ENCODE results near the gene PCMT1. TPM values are rescaled to one million over a fixed set of nuclear protein-coding genes. Genes with fewer than 3 reads are reported as not detected.

Gene PCMT1
- total RNA-seq, 1 experiment from 2014 or later = 115 TPM

GRCh38 chr6:149809798-149810197 lies 60.3 kb downstream of the PCMT1 start:
- ChIA-PET CTCF (no interaction called here), POLR2A (ENCODE audit: low non-redundant PET) (no interaction called here)

DNA sequence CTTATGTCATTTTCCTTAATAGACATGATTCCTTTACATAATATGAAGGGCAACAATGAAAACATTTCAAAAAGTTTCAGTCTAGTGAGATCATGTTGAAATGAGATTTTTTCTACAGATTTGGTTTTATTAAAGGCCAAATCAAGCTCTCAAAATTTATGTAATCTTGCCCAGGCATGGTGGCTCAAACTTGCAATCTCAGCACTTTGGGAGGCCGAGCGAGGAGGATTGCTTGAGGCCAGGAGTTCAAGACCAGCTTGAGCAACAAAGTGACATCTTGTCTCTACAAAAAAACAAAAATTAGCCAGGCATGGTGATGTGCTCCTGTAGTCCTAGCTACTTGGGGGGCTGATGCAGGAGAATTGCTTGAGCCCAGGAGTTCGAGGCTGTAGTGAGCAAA lies 63.8 kb downstream of the PCMT1 start:
- ChIA-PET POLR2A (ENCODE audit: low non-redundant PET) (no interaction called here), CTCF (no interaction called here)
- BruUV-seq (replicated peaks) = no TSS peak

More at GRCh38 chr6:149809798-149810197, 60.3 kb downstream of the PCMT1 start:
- Histone ChIP-seq H3K4me3 (ENCODE audit: low read depth, low read length, poor library complexity, severe bottlenecking) (no peak overlapping the region), H3K27ac (ENCODE audit: low read depth, low read length, poor library complexity, severe bottlenecking) (no peak overlapping the region), H3K9me3 (ENCODE audit: low read depth, low read length, poor library complexity, severe bottlenecking) (no peaks in the 10 kb centered on the region), H3K36me3 (ENCODE audit: insufficient read depth, low read length, poor library complexity, severe bottlenecking) (no peaks in the 10 kb centered on the region), H3K4me1 (ENCODE audit: insufficient read depth, low read length, poor library complexity, severe bottlenecking) (no peaks in the 10 kb centered on the region), H3K27me3 (replicated peaks; ENCODE audit: insufficient read depth, low read depth, low read length, poor library complexity) (no peaks in the 10 kb centered on the region)
- no peak for DNase-seq (ENCODE audit: low spot score)
- BruUV-seq (replicated peaks) = no TSS peak
- intact Hi-C loops (cut with micrococcal nuclease; ENCODE audit: unreplicated experiment) = no loop called here
- TF ChIP-seq, protein P1, sequence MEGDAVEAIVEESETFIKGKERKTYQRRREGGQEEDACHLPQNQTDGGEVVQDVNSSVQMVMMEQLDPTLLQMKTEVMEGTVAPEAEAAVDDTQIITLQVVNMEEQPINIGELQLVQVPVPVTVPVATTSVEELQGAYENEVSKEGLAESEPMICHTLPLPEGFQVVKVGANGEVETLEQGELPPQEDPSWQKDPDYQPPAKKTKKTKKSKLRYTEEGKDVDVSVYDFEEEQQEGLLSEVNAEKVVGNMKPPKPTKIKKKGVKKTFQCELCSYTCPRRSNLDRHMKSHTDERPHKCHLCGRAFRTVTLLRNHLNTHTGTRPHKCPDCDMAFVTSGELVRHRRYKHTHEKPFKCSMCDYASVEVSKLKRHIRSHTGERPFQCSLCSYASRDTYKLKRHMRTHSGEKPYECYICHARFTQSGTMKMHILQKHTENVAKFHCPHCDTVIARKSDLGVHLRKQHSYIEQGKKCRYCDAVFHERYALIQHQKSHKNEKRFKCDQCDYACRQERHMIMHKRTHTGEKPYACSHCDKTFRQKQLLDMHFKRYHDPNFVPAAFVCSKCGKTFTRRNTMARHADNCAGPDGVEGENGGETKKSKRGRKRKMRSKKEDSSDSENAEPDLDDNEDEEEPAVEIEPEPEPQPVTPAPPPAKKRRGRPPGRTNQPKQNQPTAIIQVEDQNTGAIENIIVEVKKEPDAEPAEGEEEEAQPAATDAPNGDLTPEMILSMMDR (conservative IDR thresholded peaks at IDR 0.05; ENCODE audit: low read depth, low read length) = no peak
- TF ChIP-seq EZH2 (IDR thresholded peaks at IDR 0.05; ENCODE audit: borderline replicate concordance, low read depth, low read length, poor library complexity, severe bottlenecking) = no peak

GRCh38 chr6:149815788-149816187 lies 66.2 kb downstream of the PCMT1 start:
- DNase-seq (ENCODE audit: low spot score) = no peak
- intact Hi-C loops (cut with micrococcal nuclease; ENCODE audit: unreplicated experiment) = no loop called here
- no peak for TF ChIP-seq EZH2 (IDR thresholded peaks at IDR 0.05; ENCODE audit: borderline replicate concordance, low read depth, low read length, poor library complexity, severe bottlenecking)
- no peak overlapping the region for H3K4me3 ChIP-seq (ENCODE audit: low read depth, low read length, poor library complexity, severe bottlenecking)
- H3K27ac ChIP-seq (ENCODE audit: low read depth, low read length, poor library complexity, severe bottlenecking) = no peak overlapping the region
- no peaks in the 10 kb centered on the region for H3K27me3 ChIP-seq (replicated peaks; ENCODE audit: insufficient read depth, low read depth, low read length, poor library complexity)
- no peaks in the 10 kb centered on the region for H3K36me3 ChIP-seq (ENCODE audit: insufficient read depth, low read length, poor library complexity, severe bottlenecking)
- no peaks in the 10 kb centered on the region for H3K4me1 ChIP-seq (ENCODE audit: insufficient read depth, low read length, poor library complexity, severe bottlenecking)
- POLR2A ChIA-PET (ENCODE audit: low non-redundant PET) = no interaction called here
- BruUV-seq (replicated peaks) = no TSS peak
- CTCF ChIA-PET = no interaction called here
- H3K9me3 ChIP-seq (ENCODE audit: low read depth, low read length, poor library complexity, severe bottlenecking) = no peaks in the 10 kb centered on the region

More for the DNA sequence above, 63.8 kb downstream of the PCMT1 start:
- intact Hi-C loops (cut with micrococcal nuclease; ENCODE audit: unreplicated experiment) = no loop called here
- TF ChIP-seq, protein P1 (conservative IDR thresholded peaks at IDR 0.05; ENCODE audit: low read depth, low read length) = no peak
- TF ChIP-seq EZH2 (IDR thresholded peaks at IDR 0.05; ENCODE audit: borderline replicate concordance, low read depth, low read length, poor library complexity, severe bottlenecking) = no peak
- Histone ChIP-seq H3K4me1 (ENCODE audit: insufficient read depth, low read length, poor library complexity, severe bottlenecking) (no peaks in the 10 kb centered on the region), H3K27me3 (replicated peaks; ENCODE audit: insufficient read depth, low read depth, low read length, poor library complexity) (no peaks in the 10 kb centered on the region), H3K36me3 (ENCODE audit: insufficient read depth, low read length, poor library complexity, severe bottlenecking) (no peaks in the 10 kb centered on the region), H3K4me3 (ENCODE audit: low read depth, low read length, poor library complexity, severe bottlenecking) (no peak overlapping the region), H3K9me3 (ENCODE audit: low read depth, low read length, poor library complexity, severe bottlenecking) (no peaks in the 10 kb centered on the region), H3K27ac (ENCODE audit: low read depth, low read length, poor library complexity, severe bottlenecking) (no peak overlapping the region)
- DNase-seq (ENCODE audit: low spot score) = no peak

GRCh38 chr6:149820506-149820905 lies 71.0 kb downstream of the PCMT1 start:
- no TSS peak for BruUV-seq (replicated peaks)
- intact Hi-C loops (cut with micrococcal nuclease; ENCODE audit: unreplicated experiment) = no loop called here
- Histone ChIP-seq H3K4me3 (ENCODE audit: low read depth, low read length, poor library complexity, severe bottlenecking) (no peak overlapping the region), H3K4me1 (ENCODE audit: insufficient read depth, low read length, poor library complexity, severe bottlenecking) (no peaks in the 10 kb centered on the region), H3K9me3 (ENCODE audit: low read depth, low read length, poor library complexity, severe bottlenecking) (no peaks in the 10 kb centered on the region), H3K27ac (ENCODE audit: low read depth, low read length, poor library complexity, severe bottlenecking) (no peak overlapping the region), H3K36me3 (ENCODE audit: insufficient read depth, low read length, poor library complexity, severe bottlenecking) (peaks cover 6% of the 10 kb centered on the region), H3K27me3 (replicated peaks; ENCODE audit: insufficient read depth, low read depth, low read length, poor library complexity) (no peaks in the 10 kb centered on the region)
- POLR2A ChIA-PET (ENCODE audit: low non-redundant PET) = no interaction called here
- TF ChIP-seq, protein P1 (conservative IDR thresholded peaks at IDR 0.05; ENCODE audit: low read depth, low read length) = no peak
- TF ChIP-seq EZH2 (IDR thresholded peaks at IDR 0.05; ENCODE audit: borderline replicate concordance, low read depth, low read length, poor library complexity, severe bottlenecking) = no peak
- CTCF ChIA-PET = no interaction called here
- no peak for DNase-seq (ENCODE audit: low spot score)

Measured in A673 (cell line).